Measurements from ENCODE around the gene ITGA3.

ITGA3 gene

DNA sequence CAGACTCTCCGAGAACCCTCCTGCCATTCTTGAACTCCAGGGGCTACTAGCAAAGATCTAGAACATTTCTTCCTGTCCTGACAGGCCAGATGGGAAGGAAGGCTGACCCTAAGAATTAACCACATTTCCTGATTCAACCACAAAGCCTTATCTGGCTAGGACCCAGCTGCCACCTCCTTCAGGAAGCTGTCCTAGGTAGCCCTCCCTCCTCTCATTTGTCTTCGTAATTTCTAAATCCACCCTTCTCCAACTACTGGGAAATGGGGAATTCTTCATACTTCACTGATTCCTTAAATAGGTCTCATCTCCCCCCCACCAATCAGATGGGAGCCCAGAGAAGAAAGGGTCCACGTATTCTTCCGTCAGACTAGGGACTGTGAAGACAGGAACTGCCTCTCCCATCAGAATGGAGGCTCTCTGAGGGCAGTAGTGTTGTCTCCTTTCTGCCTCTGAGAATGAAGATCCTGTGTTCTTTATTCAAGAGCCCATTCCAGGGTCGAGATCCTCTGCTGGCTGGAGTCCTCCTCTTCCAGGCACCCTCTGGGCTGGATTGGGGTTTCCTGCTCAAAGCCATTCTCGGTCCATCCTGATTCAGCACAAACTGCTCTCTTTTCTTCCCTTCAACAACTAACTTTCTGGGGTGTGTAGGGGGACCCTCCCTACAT is 71.9 kb downstream of the ITGA3 start:
- H3K4me3 ChIP-seq (ENCODE audit: low read length), result no peak overlapping the region
- DNase-seq (ENCODE audit: low read depth), result peak; percentile 48
- TF ChIP-seq, protein P1, sequence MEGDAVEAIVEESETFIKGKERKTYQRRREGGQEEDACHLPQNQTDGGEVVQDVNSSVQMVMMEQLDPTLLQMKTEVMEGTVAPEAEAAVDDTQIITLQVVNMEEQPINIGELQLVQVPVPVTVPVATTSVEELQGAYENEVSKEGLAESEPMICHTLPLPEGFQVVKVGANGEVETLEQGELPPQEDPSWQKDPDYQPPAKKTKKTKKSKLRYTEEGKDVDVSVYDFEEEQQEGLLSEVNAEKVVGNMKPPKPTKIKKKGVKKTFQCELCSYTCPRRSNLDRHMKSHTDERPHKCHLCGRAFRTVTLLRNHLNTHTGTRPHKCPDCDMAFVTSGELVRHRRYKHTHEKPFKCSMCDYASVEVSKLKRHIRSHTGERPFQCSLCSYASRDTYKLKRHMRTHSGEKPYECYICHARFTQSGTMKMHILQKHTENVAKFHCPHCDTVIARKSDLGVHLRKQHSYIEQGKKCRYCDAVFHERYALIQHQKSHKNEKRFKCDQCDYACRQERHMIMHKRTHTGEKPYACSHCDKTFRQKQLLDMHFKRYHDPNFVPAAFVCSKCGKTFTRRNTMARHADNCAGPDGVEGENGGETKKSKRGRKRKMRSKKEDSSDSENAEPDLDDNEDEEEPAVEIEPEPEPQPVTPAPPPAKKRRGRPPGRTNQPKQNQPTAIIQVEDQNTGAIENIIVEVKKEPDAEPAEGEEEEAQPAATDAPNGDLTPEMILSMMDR (IDR thresholded peaks at IDR 0.05; ENCODE audit: insufficient read depth, low read depth, low read length, missing control alignments), result no peak

DNA sequence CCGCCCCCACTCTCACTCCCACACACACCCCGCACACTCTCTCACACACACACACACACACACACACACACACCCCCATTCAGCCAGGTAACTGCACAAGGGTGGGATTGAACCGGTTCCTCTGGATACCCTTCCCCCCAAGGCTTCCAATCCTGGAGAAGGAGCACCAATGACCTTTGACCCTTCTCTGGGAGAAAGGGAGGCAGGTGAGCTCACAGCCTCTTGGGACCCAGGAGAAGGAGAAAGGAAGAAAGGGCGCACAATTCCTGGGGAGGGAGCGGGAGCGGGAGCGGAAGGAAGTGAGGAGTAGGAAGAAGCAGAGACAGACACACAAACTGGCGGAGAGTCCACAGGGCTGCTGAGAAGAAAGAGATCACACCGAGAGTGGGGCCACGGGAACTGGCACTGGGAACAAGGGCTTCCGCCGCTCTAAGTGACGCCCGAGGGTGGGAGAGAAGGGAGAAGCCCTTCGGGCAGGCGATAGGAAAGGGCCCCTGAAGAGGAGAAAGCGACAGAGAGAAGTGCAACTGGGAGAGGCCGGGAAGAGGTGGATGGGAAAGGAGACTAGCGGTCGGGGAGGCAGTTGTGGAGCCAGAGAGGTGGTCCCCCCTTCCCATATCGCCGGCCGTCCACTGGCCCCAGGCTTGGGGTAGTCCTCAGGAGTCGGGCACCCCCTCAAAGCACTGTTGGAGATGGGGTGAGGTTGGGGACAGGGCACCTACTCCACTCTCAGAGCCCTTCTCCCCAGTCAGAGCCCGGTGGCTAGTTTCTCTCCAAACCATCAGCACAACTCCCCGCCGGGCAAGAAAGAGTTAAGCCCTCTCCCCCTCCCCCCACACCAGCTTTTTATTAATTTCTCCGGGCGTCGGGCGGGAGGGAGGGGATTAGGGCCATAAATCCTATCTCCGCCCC is 72.8 kb downstream of the ITGA3 start:
- H3K4me3 ChIP-seq (ENCODE audit: low read length), result no peak overlapping the region
- TF ChIP-seq, protein P1 (IDR thresholded peaks at IDR 0.05; ENCODE audit: insufficient read depth, low read depth, low read length, missing control alignments), result no peak
- no peak for DNase-seq (ENCODE audit: low read depth)

DNA sequence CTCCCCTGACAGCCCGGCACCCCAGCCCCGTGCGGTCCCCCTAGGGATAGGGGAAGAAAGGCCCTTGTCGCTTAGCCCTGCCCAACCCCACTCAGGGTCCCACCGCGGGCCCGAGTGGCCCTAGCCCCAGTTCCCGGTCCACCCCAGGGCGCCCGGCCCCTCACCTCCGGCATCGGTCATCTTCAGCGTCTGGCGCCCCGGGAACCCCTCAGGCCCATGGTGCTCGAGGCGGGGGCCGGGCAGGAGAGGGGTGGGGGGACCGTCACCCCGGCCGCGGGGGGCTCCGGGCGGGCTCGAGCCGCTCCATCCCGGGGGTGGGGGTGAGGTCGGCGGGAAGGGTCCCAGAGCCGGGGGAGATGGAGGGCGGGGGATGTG is 73.4 kb downstream of the ITGA3 start:
- TF ChIP-seq, protein P1 (IDR thresholded peaks at IDR 0.05; ENCODE audit: insufficient read depth, low read depth, low read length, missing control alignments), result no peak
- no peak for DNase-seq (ENCODE audit: low read depth)
- H3K4me3 ChIP-seq (ENCODE audit: low read length), result no peak overlapping the region

DNA sequence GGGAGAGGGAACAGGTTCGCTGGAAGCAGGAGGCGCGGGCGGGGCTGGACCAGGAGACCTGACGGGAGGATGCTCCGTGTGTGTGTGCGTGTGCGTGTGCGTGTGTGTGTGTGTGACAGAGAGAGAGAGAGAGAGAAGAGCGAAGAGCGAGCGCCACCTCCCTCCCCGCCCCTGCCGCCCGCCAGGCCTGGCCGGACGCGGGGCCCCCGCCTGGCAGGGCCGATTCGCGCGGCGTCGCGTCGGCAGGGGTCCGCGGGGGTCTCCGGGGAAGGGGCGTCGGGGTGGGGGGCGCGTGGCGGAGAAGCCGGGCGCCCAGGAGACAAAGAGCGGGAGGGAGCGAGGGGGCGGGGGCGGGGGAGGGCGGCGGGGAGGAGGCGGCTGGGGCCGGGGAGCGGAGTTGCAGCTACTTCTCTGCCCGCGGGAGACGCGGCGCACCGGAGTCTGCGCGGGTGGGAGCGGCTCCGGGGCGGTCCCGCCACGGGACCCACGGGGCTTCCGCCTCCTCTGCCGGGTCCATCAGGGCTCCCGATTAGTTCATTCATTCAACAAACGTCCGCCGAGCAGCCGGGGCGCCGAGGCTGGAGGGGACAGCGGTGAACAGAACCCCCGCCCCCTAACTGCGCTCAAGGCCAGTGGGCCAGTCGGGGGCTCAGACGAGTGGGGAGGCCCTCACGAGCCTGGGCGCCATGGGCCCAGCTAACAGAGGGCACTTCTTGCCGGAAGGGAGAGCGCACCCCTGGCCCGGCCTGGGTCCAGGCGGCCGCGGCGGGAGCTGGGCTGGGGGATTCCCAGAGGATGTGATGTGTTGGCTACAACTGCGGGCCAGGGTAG is 74.0 kb downstream of the ITGA3 start, which contains the start of gene SAMD14:
SAMD14 (minus strand) TSS at position 433 of the 831 bp plus-strand sequence. CDS start 5,201 bp downstream, outside the sequence.
- TF ChIP-seq, protein P1 (IDR thresholded peaks at IDR 0.05; ENCODE audit: insufficient read depth, low read depth, low read length, missing control alignments), result no peak
- DNase-seq (ENCODE audit: low read depth), result peak; percentile 29
- peak within 1 kb of the TSS; percentile 30 for H3K4me3 ChIP-seq (ENCODE audit: low read length)

DNA sequence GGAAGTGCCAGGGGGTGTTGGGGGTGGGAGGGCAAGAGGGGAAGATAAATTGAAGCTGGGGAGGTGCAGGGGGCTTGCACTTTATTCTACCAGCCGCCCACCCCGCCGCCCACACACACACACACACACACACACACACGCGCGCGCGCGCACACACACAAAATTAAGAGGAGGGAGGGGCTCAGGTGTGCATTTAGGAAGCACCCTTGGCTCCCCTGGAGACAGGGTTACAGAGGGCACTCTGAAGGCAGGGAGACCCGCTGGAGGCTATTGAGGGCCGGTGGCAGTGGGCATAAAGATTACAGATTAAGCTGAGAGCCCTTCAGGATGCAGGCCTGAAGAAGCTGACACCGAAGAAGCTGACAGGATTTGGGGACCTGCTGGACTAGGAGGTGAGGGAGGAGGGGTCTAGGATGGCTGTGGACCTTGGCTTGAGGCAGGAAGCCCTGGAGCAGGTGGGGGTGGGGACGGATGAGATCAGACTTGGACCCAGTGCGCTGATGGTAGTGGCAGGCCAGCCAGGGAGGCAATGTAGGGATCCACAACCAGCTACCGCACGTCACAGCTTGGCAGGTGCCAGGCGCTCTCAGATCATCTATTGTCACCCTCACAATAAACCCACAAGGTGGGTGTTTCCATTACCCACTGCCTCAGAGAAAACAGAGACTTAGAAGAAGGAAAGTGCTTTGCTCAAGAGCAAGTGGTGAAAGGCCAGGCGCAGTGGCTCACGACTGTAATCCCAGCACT is 74.8 kb downstream of the ITGA3 start:
- no peak for DNase-seq (ENCODE audit: low read depth)
- H3K4me3 ChIP-seq (ENCODE audit: low read length), result no peak overlapping the region
- TF ChIP-seq, protein P1 (IDR thresholded peaks at IDR 0.05; ENCODE audit: insufficient read depth, low read depth, low read length, missing control alignments), result no peak
